H4 (cell line): ENCODE data around the gene CLSTN2. TPM values are rescaled to one million over a fixed set of nuclear protein-coding genes. Genes with fewer than 3 reads are reported as not detected.

Experiments used
- DNase-seq: peaks from one replicate; pipeline ENCODE4 v3.0.0-alpha.2; 2015; ENCODE audit warnings: low spot score
- total RNA-seq: library from RNA; depleted of rRNA; stranded (reverse); fragments of >200 nt; shearing (Covaris generic); gene quantifications from 2 replicates; pipeline ENCODE4 v1.2.3, GENCODE V29; 2014

CLSTN2 gene
- total RNA-seq, 1 experiment from 2014 or later: 3.9 TPM

DNA sequence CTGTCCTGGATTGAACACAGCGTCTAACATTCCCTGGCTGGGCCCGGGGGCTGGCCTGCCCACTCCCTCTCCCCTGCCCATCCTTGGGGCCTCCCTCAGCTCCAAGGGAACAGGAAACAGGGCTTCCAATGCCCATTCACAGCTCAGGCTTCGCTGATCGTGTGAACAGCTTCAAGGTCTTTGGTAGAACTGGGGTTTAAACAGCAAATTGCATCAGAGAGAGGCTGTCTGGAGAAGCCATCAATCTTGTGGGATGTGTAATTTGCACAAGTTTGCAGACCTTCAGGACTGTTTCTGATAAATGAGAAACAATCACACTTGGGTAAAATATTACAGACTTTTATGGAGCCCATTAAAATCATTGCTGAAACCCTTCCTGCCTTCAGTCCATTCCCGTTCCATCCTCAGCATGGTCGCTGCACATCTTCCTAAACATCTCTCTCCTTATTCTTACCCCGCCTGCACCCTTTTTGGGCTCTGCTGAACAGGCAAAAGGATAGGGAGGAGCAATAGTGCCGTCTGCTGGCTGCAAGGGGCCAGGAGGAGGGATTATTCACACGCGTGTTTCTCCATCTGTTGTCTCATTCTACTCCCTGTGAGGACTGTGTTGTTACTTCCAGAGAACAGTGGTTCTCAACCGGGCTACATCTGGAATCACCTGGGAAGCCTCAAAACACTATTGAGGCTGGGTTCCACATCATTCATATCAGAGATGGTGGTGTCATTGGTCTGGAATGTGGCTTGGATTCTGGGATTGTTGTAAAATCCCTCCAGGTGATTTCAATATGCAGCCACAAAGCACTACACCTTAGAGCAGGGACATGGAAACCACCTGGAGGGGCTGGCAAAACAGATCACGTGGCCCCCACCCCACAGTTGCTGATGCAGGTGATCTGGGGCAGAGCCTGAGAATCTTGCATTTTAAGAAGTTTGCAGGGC lies 116.3 kb downstream of the CLSTN2 start:
- DNase-seq: peak; percentile 19

DNA sequence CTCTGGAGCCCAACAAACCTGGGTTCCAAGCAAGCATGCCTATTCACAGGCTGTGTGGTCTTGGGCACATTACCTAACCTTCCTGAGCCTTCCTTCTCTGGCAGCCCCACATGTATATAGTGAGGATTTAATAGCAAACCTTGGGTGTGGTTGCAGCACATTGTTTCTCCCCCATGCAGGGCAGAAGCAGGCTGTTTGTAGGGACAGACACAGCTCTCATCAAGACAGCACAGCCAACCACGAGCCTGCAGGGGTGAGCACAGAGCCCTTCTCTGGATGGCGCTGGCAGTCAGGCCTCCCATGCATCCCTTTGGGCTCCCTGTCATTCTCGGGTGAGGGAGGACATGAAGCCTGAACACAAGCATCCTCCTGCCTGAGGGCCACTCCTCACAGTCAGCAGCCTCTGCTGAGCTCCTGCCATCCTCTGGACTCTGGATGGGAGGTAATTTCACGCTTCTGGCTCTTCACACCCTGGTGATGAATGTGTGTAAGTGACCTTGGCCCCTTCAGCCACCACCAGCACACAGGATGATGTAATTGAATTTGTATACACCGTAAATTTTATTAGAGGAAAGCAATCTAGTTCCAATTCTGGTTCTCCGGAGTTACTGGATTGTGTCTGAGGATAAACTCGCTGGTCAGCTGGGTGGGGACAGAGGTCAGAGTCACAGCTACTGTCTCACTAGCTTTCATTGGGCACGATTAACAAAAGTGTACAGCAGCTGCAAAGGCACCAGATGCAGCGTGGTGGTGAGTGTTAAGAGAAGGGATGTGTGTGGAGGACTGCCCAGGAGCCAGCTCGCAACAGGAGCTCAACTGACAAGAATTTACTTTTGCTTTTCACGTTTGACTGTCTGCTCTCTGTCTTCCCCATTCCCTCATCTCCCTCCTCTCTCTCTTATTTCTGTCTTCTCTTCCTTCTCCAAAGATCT lies 118.1 kb downstream of the CLSTN2 start:
- no peak for DNase-seq

DNA sequence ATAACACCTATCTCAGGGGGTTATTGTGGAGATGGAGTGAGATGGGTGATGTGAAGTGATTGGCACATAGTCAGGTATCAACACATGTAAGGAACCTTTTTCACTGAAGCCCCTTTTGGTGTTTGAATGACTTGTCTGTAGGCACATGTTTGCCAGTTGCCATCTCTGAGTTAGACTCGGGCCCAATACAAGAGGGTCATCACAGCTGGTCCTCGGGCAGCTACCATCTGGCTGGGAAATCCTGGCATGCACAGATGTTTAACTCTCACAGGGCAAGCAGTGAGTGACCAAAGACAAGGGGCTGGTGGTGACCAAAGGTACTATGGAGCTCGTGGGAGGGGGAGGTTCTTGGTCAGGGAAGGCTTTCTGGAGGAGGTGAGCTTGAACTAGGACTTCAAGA lies 118.8 kb downstream of the CLSTN2 start:
- no peak for DNase-seq

DNA sequence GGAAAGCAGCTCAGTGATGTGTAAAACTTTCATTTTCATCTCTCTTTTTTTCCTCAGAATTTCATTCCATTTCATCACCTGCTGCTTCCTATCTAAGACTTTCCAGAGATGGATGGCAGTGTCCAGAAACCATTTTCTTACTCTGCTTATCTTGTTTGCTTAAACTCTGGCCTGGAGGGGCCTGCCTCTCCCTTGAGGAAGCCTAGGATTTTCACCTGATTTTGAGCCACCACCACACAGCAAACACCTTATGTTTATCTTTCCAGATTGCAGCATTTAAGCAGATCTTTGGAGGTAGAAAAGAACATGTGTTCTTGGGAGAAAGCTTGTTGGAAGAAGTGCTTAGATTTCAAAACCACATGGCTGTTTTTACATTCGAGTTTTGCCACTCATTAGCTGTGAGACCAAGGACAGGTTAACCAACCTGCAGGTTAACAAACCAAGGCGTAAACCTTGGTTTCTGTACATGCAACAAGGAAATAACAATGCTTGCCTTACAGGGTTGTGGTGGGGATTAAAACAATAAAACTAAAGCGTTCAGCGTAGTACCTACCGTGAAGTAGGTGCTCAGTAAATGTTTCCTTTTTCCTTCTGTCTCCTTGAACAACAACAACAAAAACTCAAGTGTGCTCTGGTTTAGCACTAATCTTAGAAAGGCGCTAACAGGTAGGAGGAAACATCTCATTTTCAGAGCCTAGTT lies 120.3 kb downstream of the CLSTN2 start:
- no peak for DNase-seq

DNA sequence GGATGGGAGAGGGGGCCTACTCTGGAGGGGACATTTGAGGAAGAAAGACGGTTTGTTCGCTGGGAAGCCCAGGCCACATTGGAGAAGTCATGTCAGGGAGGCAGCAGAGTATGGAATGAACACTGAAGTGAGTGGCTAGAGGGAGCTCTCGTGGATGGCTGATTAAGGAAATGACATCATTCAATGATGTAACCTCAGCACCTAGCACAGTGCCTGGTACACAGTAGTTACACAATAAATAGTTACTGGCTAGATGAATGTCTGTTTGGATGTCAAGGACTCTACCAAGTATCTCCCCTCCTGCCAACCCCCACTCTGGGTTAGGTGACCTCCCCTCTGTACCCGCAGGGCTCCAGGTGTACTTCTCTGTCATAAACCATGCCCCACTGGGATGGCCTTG lies 121.1 kb downstream of the CLSTN2 start:
- DNase-seq: no peak

DNA sequence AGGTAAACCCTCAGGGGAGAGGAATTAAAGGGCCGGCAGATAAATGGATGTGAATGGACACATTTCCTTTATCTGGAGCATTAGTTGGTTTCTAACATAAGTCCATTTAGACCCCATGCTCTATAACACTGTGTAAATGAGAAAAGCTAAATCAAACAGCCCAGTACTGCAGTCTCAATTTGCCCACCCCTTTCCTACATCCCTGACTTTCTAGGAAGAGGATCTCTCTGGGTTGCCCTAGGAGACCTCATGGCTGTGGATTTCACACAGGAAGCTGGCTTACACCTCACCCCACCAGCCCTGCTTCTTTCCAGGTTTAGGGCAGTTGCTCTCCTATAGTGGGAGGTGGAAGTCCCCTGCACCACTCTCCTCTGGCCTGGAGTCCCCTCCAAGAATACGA lies 126.2 kb downstream of the CLSTN2 start:
- DNase-seq: no peak

DNA sequence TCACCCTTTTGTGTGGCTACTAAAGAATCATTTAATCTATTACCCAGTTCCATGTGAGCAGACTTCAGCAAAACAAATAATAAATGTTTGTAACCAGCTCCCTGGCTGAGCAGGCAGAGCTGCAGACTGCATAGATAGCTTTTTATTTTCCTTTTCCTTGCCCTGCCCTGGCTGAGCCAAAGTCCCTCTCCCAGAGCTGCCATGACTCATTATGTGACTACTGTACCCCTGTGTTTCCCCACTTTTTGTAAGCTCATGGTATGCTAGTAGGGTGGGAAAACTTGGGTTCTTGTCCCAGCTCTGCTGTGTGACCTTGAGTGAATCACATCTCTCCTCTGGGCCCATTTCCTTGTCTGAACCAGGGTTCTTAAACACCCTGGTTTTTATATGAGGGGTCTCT lies 127.5 kb downstream of the CLSTN2 start:
- no peak for DNase-seq

DNA sequence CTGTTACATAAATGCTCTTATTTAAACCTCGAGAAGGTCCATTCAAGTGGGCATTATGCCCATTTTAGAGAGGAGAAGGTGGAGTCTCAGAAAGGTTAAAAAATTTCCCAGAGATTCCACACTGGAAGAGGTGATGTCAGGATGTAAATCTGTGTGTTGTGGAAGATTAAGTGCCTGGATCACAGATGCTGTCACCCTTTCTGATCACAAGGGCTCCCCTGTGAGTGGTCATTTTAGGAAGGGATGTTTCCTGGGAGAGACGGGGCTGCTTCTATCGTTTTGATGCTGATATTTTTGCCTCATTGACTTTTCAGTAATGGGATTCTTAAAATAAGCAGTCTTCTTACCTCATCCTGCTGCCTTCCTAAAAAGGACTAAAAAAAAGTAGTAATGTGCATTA lies 132.5 kb downstream of the CLSTN2 start:
- no peak for DNase-seq

DNA sequence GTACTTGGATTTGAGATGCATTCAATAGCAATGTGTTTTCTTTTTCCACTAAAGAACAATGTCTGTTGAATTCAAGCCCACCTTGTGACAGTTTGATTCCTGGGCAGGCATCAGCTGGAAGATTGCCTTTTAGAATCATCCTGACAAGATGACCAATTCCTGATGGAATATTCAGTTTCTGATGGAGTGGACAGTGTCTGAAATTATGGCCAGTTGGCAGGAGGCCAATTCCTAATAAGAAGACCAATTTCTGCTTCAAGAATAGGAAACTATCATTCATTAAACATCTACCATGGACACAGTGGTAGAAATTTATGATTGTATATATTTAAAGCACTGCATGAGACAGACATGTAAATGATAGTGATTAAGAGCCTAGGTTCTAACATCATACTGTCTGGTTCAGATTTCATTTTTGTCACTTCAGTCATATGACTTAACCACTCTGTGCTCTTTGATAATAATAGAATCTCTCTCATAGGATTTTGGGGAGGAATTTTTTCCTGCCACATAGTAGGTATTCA lies 133.6 kb downstream of the CLSTN2 start:
- no peak for DNase-seq

DNA sequence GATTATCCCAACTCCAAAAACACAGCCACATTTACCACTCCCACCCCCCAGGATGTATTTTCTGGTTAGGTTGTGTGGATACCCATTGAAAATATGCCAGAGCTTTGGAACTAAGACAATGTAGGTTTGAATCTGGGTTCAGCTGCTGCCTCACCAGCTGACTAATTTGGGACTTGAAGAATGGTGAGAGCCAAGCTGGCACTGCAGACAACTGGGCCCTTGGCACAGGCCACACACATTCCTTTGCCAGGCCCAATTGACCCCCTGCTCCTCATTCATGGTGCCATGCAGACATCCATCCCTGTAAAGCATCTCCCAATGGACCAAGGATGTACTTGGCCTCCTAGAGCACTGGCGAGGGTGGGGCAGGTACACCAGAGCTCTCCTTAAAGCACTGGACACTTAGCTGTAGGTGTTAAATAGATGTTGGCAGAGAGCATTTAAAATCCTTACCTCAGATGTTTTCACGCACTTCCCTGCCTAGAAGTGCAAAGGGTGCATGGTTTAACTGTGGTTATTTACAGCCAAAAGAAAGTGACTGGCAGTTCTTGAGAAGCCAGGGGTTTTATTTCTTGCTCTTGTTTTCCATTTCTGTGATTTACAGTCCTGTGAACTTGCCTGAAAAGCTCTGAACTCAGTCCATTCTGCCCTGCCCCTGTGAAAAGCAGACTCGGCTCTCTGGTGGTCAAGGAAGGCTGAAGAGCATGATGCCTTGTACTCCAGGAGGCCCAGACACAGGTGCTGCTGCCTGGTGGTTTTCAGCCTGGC lies 138.5 kb downstream of the CLSTN2 start:
- DNase-seq: no peak

DNA sequence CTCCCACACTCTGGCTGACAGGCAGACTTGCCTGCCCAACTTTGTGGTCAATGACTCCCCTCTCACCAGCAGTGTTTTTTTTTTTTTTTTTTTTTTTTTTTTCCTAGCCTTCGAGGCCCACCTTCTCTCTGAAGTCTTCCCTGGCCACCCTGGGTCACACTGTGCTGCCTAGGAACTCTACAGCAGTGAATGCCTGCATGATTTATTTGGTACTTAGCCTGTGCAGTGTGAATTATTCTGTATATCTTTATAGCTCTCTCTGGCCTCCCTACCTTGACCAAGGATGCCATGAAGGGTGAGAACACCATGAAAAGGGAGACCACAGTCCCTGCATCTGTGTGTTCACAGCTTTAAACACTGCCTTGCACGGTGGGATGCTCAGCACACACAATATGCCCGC lies 141.6 kb downstream of the CLSTN2 start:
- no peak for DNase-seq

DNA sequence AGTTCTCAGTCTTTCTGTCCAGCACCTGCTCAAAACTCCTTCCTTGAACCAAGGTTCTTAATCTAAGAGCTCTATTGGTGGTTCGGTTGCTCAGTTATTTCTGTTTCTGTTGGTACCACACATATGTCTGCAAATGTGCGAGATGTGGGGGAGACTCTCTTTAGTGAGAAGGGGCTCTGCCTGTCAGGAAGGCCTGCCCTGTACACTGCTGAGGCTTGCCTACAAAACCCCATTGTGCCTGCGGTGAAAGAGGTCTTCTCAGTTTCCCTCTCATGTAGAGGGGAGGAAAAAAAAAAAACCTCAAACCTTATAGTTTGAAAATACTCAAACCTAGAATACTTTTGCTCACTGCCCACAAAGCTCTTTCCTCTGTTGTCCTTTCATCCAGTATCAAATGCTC lies 142.4 kb downstream of the CLSTN2 start:
- no peak for DNase-seq

DNA sequence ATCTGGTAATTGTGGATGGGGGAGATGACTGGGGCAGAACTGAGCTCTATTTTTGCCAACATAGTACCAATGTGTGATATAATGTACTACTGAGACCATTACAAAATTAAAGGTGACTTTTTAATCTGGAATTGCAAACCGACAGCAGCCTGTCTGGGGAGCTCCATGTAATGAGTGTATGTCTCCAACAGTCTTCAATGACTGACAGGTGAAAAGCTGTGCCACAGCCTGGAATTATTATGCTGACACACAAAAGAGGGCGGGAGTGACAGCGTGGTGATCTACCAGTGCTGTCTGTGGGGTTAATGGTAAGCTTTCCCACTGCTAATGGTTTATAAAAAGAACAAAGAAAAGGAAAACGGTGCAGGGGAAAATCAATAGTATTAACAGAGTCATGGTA lies 143.4 kb downstream of the CLSTN2 start:
- DNase-seq: no peak

DNA sequence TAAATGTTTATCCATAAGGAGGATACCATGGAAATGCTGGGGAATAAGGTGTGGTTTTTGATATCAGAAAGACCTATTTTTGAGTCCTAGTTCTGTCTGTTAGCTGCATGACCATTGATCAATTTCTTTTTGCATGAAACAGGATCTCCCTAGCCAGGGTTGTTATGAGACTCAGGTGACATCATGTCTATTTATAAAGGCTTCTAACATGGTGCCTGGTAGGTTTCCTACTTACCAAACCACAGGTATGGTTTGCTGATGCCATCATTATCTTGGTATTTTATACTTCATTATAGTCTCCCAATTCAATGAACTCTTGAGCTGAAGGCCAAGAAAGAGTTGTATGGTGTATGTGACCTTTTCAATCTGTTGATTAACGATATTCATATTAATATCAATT lies 144.0 kb downstream of the CLSTN2 start:
- no peak for DNase-seq

DNA sequence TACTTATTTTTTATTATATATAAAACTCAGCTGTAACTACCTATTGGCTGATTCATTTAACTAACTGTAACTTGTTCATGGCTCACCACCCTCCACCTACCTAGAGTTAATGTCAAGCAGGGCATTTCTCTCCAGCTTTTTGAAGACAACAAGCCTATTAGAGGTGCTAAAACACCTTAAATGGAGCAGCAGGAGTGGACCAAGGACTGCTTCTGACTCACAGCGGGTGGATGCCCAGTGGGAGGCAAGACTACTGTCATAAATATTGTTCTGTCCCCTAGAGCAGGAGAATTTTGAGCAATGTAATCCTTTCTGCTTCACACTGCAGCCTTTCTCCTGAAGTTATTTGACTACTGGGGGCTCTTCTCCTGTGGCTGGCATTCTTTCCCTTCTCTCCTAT lies 146.9 kb downstream of the CLSTN2 start:
- DNase-seq: no peak

DNA sequence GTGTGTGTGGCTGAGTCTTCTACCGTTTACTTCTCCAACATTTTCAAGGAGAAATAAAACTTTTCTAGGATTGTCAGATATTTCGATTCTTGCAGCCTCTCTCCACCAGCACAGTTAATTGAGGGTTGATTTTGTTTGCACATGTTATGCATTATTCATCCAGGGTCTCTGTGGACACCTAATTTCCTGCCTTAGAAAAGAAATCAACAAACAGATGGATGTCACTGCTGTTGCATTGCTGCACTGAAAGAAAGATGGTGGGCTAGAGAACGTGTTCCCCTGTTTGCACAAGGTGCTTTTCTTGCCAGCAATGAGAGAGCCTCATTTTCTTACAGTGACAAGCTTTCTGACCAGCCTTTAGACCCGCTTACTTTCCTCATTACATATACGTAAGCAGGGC lies 150.0 kb downstream of the CLSTN2 start:
- DNase-seq: no peak

DNA sequence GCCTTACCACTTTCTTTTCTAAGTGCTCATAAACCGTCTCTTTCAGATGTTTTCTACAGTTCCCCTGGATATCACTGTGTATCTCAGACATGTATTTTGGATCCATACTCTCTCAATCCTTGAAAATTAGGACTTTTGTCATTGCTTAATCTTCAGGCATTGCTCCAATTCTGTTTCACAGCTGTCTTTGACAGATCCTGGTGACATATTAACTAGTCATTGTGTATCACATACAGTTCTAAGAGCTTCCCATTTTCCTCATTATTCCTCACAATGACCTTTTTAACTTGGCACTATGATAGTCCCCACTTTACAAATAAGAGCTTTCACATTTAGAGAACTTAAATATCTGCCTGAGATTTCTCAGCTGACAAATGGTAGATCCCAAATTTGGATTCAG lies 151.7 kb downstream of the CLSTN2 start:
- no peak for DNase-seq

DNA sequence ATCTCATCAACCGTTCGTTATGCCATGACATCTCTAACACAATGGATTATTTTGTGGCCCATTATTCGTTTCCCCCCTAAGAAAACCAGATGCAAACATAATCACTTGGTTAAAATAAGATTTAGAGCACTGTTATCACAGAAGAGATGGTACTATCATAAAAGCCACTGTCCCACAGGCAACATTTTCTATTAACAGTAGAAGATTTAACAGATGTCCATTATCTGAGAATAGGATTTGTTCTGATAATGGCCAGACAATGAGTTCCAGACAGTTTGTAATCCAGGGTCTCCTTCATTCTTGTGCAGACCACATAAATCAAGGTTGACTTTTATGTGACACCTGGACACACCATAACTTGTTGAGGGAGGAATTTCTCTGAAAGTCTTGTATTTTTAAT lies 153.1 kb downstream of the CLSTN2 start:
- DNase-seq: no peak

DNA sequence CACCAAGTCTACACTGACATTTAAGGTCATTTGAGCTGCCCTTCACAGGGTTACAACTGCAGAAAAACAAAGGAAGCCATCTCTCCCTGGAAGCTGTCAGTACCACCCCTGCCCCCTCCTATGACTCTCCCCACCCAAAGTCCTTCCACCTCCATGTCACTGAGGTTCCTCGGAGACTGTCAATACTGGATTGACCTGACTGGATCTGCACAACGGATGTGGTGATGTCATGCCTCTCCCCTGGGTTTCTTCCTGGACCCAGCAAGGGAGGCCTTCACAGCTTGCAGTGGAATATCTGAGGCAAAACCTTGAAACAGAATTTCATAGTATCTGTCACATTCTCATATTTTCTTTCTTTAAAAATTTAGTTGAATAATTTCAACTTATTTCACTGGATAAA lies 153.5 kb downstream of the CLSTN2 start:
- no peak for DNase-seq

DNA sequence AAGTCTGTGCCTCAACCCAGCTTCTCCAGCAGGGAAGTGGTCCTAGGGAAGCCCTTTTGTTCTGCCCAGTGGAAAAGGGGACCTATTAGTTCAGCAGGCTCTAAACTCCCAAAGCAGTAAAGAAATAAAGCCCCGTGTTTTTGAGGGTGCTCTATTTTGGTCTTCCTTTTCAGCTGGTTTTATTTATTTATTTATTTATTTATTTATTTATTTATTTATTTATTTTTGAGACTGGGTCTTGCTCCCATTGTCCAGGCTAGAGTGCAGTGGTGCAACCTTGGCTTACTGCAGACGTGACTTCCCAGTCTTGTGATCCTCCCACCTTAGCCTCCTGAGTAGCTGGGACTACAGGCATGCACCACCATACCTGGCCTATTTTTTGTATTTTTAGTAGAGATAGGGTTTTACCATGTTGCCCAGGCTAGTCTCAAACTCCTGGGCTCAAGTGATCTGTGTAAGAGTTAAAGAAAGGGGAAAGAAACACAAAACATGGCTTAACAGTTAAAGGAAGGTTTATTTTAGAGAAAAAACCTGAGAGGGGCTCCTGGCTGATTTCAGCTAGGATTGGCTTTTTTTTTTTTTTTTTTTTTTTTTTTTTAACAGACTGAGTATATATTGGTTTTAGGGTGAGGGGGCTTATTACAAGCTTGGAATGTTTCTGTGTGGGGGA lies 154.6 kb downstream of the CLSTN2 start:
- DNase-seq: no peak

DNA sequence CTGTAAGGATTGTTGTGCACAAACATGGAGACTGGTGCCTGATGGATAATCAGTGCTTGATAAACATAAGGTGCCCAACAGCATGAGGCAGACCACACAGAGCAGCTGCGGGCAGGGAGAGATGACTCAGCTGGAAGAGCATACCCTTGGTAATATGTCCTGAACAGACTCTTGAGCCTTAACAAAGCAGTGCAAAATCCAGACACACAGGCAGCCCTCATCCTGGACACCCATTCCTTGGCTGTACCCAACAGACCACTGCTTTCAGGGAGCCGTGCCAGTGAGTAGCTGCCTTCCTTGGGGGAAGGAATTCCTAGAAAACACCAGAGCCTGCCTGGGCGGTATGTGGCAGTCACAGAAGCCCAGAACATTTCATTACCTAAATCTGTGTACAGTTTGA lies 156.2 kb downstream of the CLSTN2 start:
- DNase-seq: peak; percentile 99
